Right cardiac atrium (tissue), 5 donors: ENCODE results near the gene PEX11B. TPM values are rescaled to one million over a fixed set of nuclear protein-coding genes. Genes with fewer than 3 reads are reported as not detected.
A peak's percentile ranks its signal among the peaks of the same experiment; 100 is the strongest.

Source experiments
- ATAC-seq, 2 donors: fragments of 200-7000 bp; cut with Tn5 transposase; one replicate each; pipeline versions ENCODE4 v1.8.0 to v1.9.1; 2020; ENCODE audit warnings: moderate library complexity in 2 of 2, mild to moderate bottlenecking in 1 of 2
- DNase-seq, 3 donors: peaks; one replicate each; pipeline ENCODE4 v3.0.0-alpha.2; 2020
- H3K27ac ChIP-seq: one replicate; pipeline ENCODE4 v1.5.1; 2013; ENCODE audit warnings: mild to moderate bottlenecking, low read length, control low read depth, moderate library complexity
- H3K27me3 ChIP-seq: one replicate; pipeline ENCODE4 v1.6.1; 2013; ENCODE audit not compliant: control insufficient read depth, insufficient read depth
- H3K4me1 ChIP-seq: one replicate; pipeline ENCODE4 v1.6.1; 2013; ENCODE audit warnings: low read length; ENCODE audit not compliant: control insufficient read depth, insufficient read depth
- H3K4me3 ChIP-seq: one replicate; pipeline ENCODE4 v1.5.1; 2013; ENCODE audit warnings: low read length, control low read depth
- H3K9me3 ChIP-seq: one replicate; pipeline ENCODE4 v1.6.1; 2013; ENCODE audit warnings: low read length; ENCODE audit not compliant: control insufficient read depth
- WGBS: extraction: QIAGEN DNeasy Blood & Tissue Kit; methylation state at CpG from one replicate; pipeline ENCODE4 v1.1.7; 2013; 5-methylcytosine and 5-hydroxymethylcytosine counted together
- intact Hi-C, 4 donors: fragments of 100-400 bp; cut with DNase I; formaldehyde crosslinking; loops; one replicate each; pipeline versions ENCODE4 v1.11.0 to v1.14.0; 2022 to 2023
- polyA plus RNA-seq: library from polyadenylated mRNA; stranded (reverse); fragments of 200-250 nt; gene quantifications from one replicate; pipeline ENCODE4 v1.2.3, GENCODE V29; 2013
- total RNA-seq, 4 donors: library from RNA; stranded (reverse); fragmentation: NEBNext Ultra II Directional; extraction: Animal tissue kit (Norgen Biotek cat#: 25700); gene quantifications; one replicate each; pipeline ENCODE4 v1.2.1, GENCODE V29; 2021
- donor health status: healthy with polysubstance abuse.
- donor health status: DM: no; HTN: yes; CAD: no.
- donor health status: DM: no; HTN: no; CAD: no.
- donor health status: DM: no; HTN: yes; CAD: no; lungs with severe emphysema.
- donor health status: DM: yes; HTN: yes; CAD: no.

Gene PEX11B
- total and polyA plus RNA-seq, 5 donors: 21.4 to 23.7 (median 22.8) TPM

GRCh38 chr1:145961109-145961424 is 42.5 kb upstream of the PEX11B start:
- intact Hi-C loops: loop anchor here in 1 of 4 donors (10.0 kb wide), 1 partner anchor 66 kb away; no protein-coding TSS in a partner anchor
- Histone ChIP-seq H3K27ac (peak overlapping the region; percentile 85), H3K27me3 (no peaks in the 10 kb centered on the region), H3K4me3 (peak overlapping the region; percentile 68), H3K9me3 (no peaks in the 10 kb centered on the region), H3K4me1 (peaks cover 10% of the 10 kb centered on the region)
- no peak for ATAC-seq
- under 1% methylated on average over 22 of the region's 22 CpGs for WGBS
- peak in 2 of 3 donors; percentile 22 to 70 for DNase-seq

GRCh38 chr1:145960468-145961108 is 42.1 kb upstream of the PEX11B start:
- no peaks in the 10 kb centered on the region for H3K27me3 ChIP-seq
- peak overlapping the region; percentile 68 for H3K4me3 ChIP-seq
- peaks cover 10% of the 10 kb centered on the region for H3K4me1 ChIP-seq
- intact Hi-C loops: loop anchor here in 1 of 4 donors (10.0 kb wide), 1 partner anchor 66 kb away; no protein-coding TSS in a partner anchor
- no peaks in the 10 kb centered on the region for H3K9me3 ChIP-seq
- peak; percentile 88 to 96 (median 94) for DNase-seq
- peak overlapping the region; percentile 85 for H3K27ac ChIP-seq
- peak; percentile 58 to 66 for ATAC-seq
- WGBS: 1% methylated on average over 44 of the region's 44 CpGs

GRCh38 chr1:145959957-145960467 is 41.5 kb upstream of the PEX11B start:
- H3K9me3 ChIP-seq: no peaks in the 10 kb centered on the region
- peak overlapping the region; percentile 68 for H3K4me3 ChIP-seq
- peaks cover 12% of the 10 kb centered on the region for H3K4me1 ChIP-seq
- ATAC-seq (no peak), DNase-seq (peak in 1 of 3 donors; percentile 24)
- no peaks in the 10 kb centered on the region for H3K27me3 ChIP-seq
- intact Hi-C loops: loop anchor here in 1 of 4 donors (10.0 kb wide), 1 partner anchor 65 kb away; no protein-coding TSS in a partner anchor
- peak overlapping the region; percentile 85 for H3K27ac ChIP-seq
- 5% methylated on average over 12 of the region's 12 CpGs for WGBS

DNA sequence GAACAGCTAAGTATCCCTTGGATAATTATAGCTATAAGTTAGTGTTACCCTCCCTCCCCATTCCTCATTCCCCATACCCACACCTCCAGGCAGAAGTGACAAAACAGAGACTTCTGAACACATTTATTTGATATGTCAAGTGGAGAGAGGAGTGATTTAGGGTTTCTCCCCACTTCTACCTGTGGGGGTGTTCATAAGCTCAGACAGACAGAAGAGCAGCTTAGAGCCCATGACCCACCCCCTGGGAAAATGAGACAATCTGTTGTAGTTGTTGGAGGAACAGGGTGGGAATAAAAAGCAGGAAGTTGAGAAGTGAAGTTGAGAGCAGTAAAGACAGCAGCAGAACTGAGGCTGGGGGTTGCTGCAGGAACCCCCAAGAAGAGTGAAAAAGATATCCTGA is 40.8 kb upstream of the PEX11B start:
- intact Hi-C loops: no loop called here
- H3K4me3 ChIP-seq: no peak overlapping the region
- H3K27ac ChIP-seq: no peak overlapping the region
- no peaks in the 10 kb centered on the region for H3K9me3 ChIP-seq
- no peak for ATAC-seq
- peaks cover 12% of the 10 kb centered on the region for H3K4me1 ChIP-seq
- DNase-seq: no peak
- H3K27me3 ChIP-seq: no peaks in the 10 kb centered on the region

DNA sequence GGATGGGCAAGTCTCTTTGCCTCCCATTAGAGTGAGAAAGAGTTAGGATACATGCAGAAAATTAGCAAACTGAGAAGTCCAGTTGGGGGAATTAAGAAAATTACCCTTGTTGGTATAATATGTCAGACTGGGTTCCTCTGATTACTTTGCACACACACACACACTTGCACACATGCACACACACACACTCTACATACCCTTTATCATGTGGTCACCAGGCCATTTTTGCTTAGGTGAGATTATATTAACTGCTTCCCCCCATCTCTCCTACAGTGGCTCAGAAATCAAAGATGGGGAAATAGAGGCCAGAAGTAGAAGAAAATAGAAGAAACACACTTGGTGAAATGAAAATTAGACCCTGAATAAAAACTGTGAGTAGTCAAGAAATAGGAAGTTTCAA is 40.2 kb upstream of the PEX11B start:
- H3K9me3 ChIP-seq: no peaks in the 10 kb centered on the region
- intact Hi-C loops: no loop called here
- H3K27ac ChIP-seq: no peak overlapping the region
- DNase-seq (no peak), ATAC-seq (no peak)
- H3K4me3 ChIP-seq: no peak overlapping the region
- no peaks in the 10 kb centered on the region for H3K27me3 ChIP-seq
- peaks cover 8% of the 10 kb centered on the region for H3K4me1 ChIP-seq

GRCh38 chr1:145957443-145958319 is 39.2 kb upstream of the PEX11B start, which contains the start of gene LIX1L:
TSS of gene LIX1L (minus strand) at chr1:145958017. CDS start at chr1:145957927, 90 bp downstream.
- intact Hi-C loops: no loop called here

GRCh38 chr1:145956781-145957442 is 38.4 kb upstream of the PEX11B start:
- Histone ChIP-seq H3K4me1 (peaks cover 4% of the 10 kb centered on the region), H3K4me3 (peak overlapping the region; percentile 86), H3K27me3 (no peaks in the 10 kb centered on the region), H3K9me3 (no peaks in the 10 kb centered on the region), H3K27ac (peak overlapping the region; percentile 99)
- intact Hi-C loops: no loop called here
- WGBS: under 1% methylated on average over 3 of the region's 3 CpGs
- ATAC-seq (no peak), DNase-seq (peak; percentile 65 to 80 (median 73))

More at GRCh38 chr1:145957443-145958319, 39.2 kb upstream of the PEX11B start, which contains the start of gene LIX1L:
- ATAC-seq (peak; percentile 85 to 93), DNase-seq (peak; percentile 97 to 98 (median 98))
- Histone ChIP-seq H3K27me3 (no peaks in the 10 kb centered on the region), H3K27ac (peak within 1 kb of the TSS; percentile 99), H3K4me3 (peak within 1 kb of the TSS; percentile 86), H3K4me1 (peaks cover 4% of the 10 kb centered on the region), H3K9me3 (no peaks in the 10 kb centered on the region)
- under 1% methylated on average over 60 of the region's 60 CpGs for WGBS

GRCh38 chr1:145956361-145956760 is 37.8 kb upstream of the PEX11B start:
- peaks cover 4% of the 10 kb centered on the region for H3K4me1 ChIP-seq
- peak overlapping the region; percentile 86 for H3K4me3 ChIP-seq
- H3K27ac ChIP-seq: no peak overlapping the region
- intact Hi-C loops: no loop called here
- H3K27me3 ChIP-seq: no peaks in the 10 kb centered on the region
- no peaks in the 10 kb centered on the region for H3K9me3 ChIP-seq
- ATAC-seq (no peak), DNase-seq (no peak)

DNA sequence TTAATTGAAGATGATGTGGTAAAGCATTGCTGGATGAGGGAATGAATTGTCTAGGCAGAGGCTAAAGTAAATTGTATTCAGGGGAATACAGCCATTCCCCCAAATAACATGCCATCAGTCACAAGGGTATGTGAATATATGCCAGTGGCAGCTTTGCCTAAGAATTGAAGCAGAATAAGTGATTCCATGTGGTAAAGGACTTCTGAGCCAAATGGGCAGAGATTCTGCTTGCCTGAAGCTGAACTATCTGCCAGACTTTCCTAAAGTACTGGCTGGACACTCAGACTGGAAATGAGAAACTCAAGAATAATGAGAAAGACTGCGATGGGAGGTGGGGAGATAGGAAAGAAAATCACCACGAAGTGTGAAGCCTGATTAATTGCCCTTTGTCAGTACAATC is 36.9 kb upstream of the PEX11B start:
- intact Hi-C loops: no loop called here
- no peaks in the 10 kb centered on the region for H3K27me3 ChIP-seq
- WGBS: 12% methylated on average over 2 of the region's 2 CpGs
- DNase-seq (no peak), ATAC-seq (no peak)
- H3K4me1 ChIP-seq: peaks cover 4% of the 10 kb centered on the region
- no peaks in the 10 kb centered on the region for H3K9me3 ChIP-seq
- H3K4me3 ChIP-seq: peak overlapping the region; percentile 10
- peak overlapping the region; percentile 66 for H3K27ac ChIP-seq

GRCh38 chr1:145953861-145954260 is 35.3 kb upstream of the PEX11B start:
- DNase-seq: no peak
- H3K27me3 ChIP-seq: no peaks in the 10 kb centered on the region
- ATAC-seq: no peak
- H3K4me1 ChIP-seq: peaks cover 2% of the 10 kb centered on the region
- H3K9me3 ChIP-seq: no peaks in the 10 kb centered on the region
- WGBS: 81% methylated on average over 6 of the region's 6 CpGs
- intact Hi-C loops: no loop called here
- no peak overlapping the region for H3K27ac ChIP-seq
- no peak overlapping the region for H3K4me3 ChIP-seq
